Endothelial cell of umbilical vein (primary cell): ENCODE results near the gene MAT2B. TPM values are rescaled to one million over a fixed set of nuclear protein-coding genes. Genes with fewer than 3 reads are reported as not detected.
A peak's percentile ranks its signal among the peaks of the same experiment; 100 is the strongest.

Experiments
- BruUV-seq: library from RNA; stranded (reverse); fragments of 400-500 nt; replicated peaks from 2 replicates; lab custom pipeline; 2021; lab: Mats Ljungman, UMichigan
- CTCF ChIA-PET: fragments of 300-600, 350-600 bp; sonication (Branson Sonifier 250); formaldehyde crosslinking; loops from one replicate; lab custom pipeline; 2021; ENCODE audit warnings: antibody characterized with exemption, inconsistent platforms; lab: Charles Lee
- POLR2A ChIA-PET: fragments of 300-600, 350-600 bp; sonication (Branson Sonifier 250); formaldehyde crosslinking; loops from one replicate; lab custom pipeline; 2021; ENCODE audit warnings: antibody characterized with exemption, inconsistent platforms; lab: Charles Lee
- DNase-seq: peaks from one replicate; pipeline ENCODE4 v3.0.0-alpha.2; 2011; ENCODE audit warnings: low read depth, low spot score
- FAIRE-seq: peaks from 2 replicates; lab custom pipeline; 2011; peaks lifted over from hg19 to GRCh38; lab: Jason Lieb, UNC
- H2AFZ ChIP-seq: 2 replicates; pipeline ENCODE4 v1.6.0; 2012; ENCODE audit warnings: low read depth, low read length, control low read depth, inconsistent platforms
- H3K27ac ChIP-seq: 2 replicates; pipeline ENCODE4 v1.5.1; 2011; ENCODE audit warnings: low read depth, mild to moderate bottlenecking, control low read depth, low read length, moderate library complexity; ENCODE audit not compliant: insufficient read depth
- H3K27me3 ChIP-seq, 2 experiments: 2 replicates each; pipeline versions ENCODE4 v1.6.0 to v1.6.1; 2011; ENCODE audit warnings: low read length in 2 of 2, mixed read lengths in 1 of 2; ENCODE audit not compliant: control insufficient read depth in 2 of 2, insufficient read depth in 2 of 2
- H3K36me3 ChIP-seq, 2 experiments: 2 replicates in 1 of 2; 3 replicates in 1 of 2; pipeline ENCODE4 v1.5.1; 2011; ENCODE audit warnings: low read length in 2 of 2, mild to moderate bottlenecking in 1 of 2, moderate library complexity in 1 of 2; ENCODE audit not compliant: control insufficient read depth in 2 of 2, insufficient read depth in 2 of 2; ENCODE audit errors: extremely low read depth in 1 of 2
- H3K4me1 ChIP-seq: 3 replicates; pipeline ENCODE4 v1.5.1; 2011; ENCODE audit warnings: mild to moderate bottlenecking, low read length; ENCODE audit not compliant: control insufficient read depth, insufficient read depth; ENCODE audit errors: extremely low read depth
- H3K4me2 ChIP-seq: 2 replicates; pipeline ENCODE4 v1.6.1; 2011; ENCODE audit warnings: low read length, control low read depth, mixed read lengths; ENCODE audit not compliant: insufficient read depth
- H3K4me3 ChIP-seq, 3 experiments: fragments of 200-600 bp in 1 of 3; sonication (generic), shearing (Covaris generic) in 1 of 3; replicated peaks in 1 of 3; 2 replicates each; pipeline ENCODE4 v1.5.1; 2011 to 2016; ENCODE audit warnings: control low read depth in 3 of 3, low read length in 3 of 3, mild to moderate bottlenecking in 2 of 3, inconsistent platforms in 1 of 3, low read depth in 1 of 3, moderate library complexity in 1 of 3; ENCODE audit not compliant: insufficient read depth in 1 of 3
- H3K79me2 ChIP-seq: 2 replicates; pipeline ENCODE4 v1.6.0; 2012; ENCODE audit warnings: low read length, inconsistent platforms; ENCODE audit not compliant: control insufficient read depth, insufficient read depth
- H3K9ac ChIP-seq: replicated peaks from 2 replicates; pipeline ENCODE3; 2011; ENCODE audit warnings: low read length, control low read depth; ENCODE audit not compliant: insufficient read depth; ENCODE audit errors: extremely low read depth
- H3K9me1 ChIP-seq: replicated peaks from 3 replicates; pipeline ENCODE4 v1.6.0; 2011; ENCODE audit warnings: mild to moderate bottlenecking, low read length; ENCODE audit not compliant: control insufficient read depth, insufficient read depth; ENCODE audit errors: extremely low read depth
- H3K9me3 ChIP-seq: replicated peaks from 2 replicates; pipeline ENCODE4 v1.5.1; 2012; ENCODE audit warnings: low read length, inconsistent platforms; ENCODE audit not compliant: control insufficient read depth, insufficient read depth
- H4K20me1 ChIP-seq: replicated peaks from 2 replicates; pipeline ENCODE3; 2011; ENCODE audit warnings: mild to moderate bottlenecking, low read length; ENCODE audit not compliant: control insufficient read depth, insufficient read depth; ENCODE audit errors: extremely low read depth
- CTCF ChIP-seq, 2 donors: IDR thresholded peaks; 1 replicate in 1 of 2; 2 replicates in 1 of 2; pipeline ENCODE4 v1.5.1; 2011; ENCODE audit warnings: low read length in 2 of 2, mild to moderate bottlenecking in 2 of 2, moderate library complexity in 2 of 2, control low read depth in 1 of 2, inconsistent platforms in 1 of 2, low read depth in 1 of 2; ENCODE audit not compliant: insufficient read depth in 1 of 2; ENCODE audit errors: extremely low read depth in 1 of 2
- EZH2 ChIP-seq: IDR thresholded peaks from 2 replicates; pipeline ENCODE4 v1.6.1; 2012; ENCODE audit warnings: borderline replicate concordance, low read depth, mild to moderate bottlenecking, moderate library complexity, low read length, inconsistent platforms; ENCODE audit not compliant: severe bottlenecking
- FOS ChIP-seq: IDR thresholded peaks from 2 replicates; pipeline ENCODE4 v1.6.1; 2011; ENCODE audit warnings: mild to moderate bottlenecking, low read length, moderate library complexity, borderline replicate concordance; ENCODE audit not compliant: insufficient read depth
- GATA2 ChIP-seq: IDR thresholded peaks from 2 replicates; pipeline ENCODE4 v1.7.0; 2011; ENCODE audit warnings: low read depth, mild to moderate bottlenecking, moderate library complexity, mixed read lengths, low read length; ENCODE audit not compliant: insufficient read length, insufficient read depth
- JUN ChIP-seq: IDR thresholded peaks from 2 replicates; pipeline ENCODE4 v1.6.1; 2011; ENCODE audit warnings: borderline replicate concordance, low read depth; ENCODE audit not compliant: insufficient read length, insufficient read depth
- POLR2A ChIP-seq: IDR thresholded peaks from 2 replicates; pipeline ENCODE4 v1.6.1; 2012; ENCODE audit warnings: low read depth, mild to moderate bottlenecking, control low read depth, low read length
- POLR2AphosphoS5 ChIP-seq: IDR thresholded peaks from 2 replicates; pipeline ENCODE4 v1.6.1; 2012; ENCODE audit warnings: low read depth, mild to moderate bottlenecking, control low read depth, low read length, moderate library complexity; ENCODE audit not compliant: insufficient read depth
- dilution Hi-C: fragments of 300-500 bp; cut with MboI; formaldehyde crosslinking; loops from one replicate; pipeline ENCODE4 v1.15.0; 2019; ENCODE audit warnings: low sequenced_read_pairs; ENCODE audit not compliant: extremely low pct_ligation_motif_present
- intact Hi-C: fragments of 100-400 bp; cut with micrococcal nuclease; formaldehyde crosslinking; loops from one replicate; pipeline ENCODE4 v1.10.0; 2022
- polyA plus RNA-seq, 4 experiments: library from polyadenylated mRNA; depleted of rRNA in 3 of 4; stranded (reverse) in 3 of 4; unstranded in 1 of 4; fragments of >200 nt; gene quantifications; 2 replicates each; pipeline versions ENCODE4 v1.2.1 to v1.2.3, GENCODE V29; 2011 to 2012; ENCODE audit warnings: missing spikeins in 1 of 4
- total RNA-seq: library from RNA; stranded (reverse); gene quantifications from 2 replicates; pipeline ENCODE4 v1.2.3, GENCODE V29; 2021
- TF ChIP-seq, protein P1 (sequence below): IDR thresholded peaks from 2 replicates; pipeline ENCODE4 v1.6.1; 2011; ENCODE audit not compliant: insufficient read depth, insufficient read length

Gene MAT2B
- total and polyA plus RNA-seq, 2 donors (not counting 3 experiments of a cell fraction or from before 2014, with no cell fraction given) = 41.5 to 101 TPM

- H3K4me2 ChIP-seq = peak overlapping the region; percentile 84
- peak overlapping the region; percentile 97 for H2AFZ ChIP-seq
- peak; percentile 80 for DNase-seq
Observed at GRCh38 chr5:163566678-163567077, 61.3 kb downstream of the MAT2B start.

More at GRCh38 chr5:163566678-163567077, 61.3 kb downstream of the MAT2B start:
- H3K36me3 ChIP-seq = no peaks in the 10 kb centered on the region
- POLR2A ChIA-PET = no interaction called here
- CTCF ChIA-PET = interaction anchor here (0.5 to 12.3 kb wide), 6 partner anchors 128 to 937 kb away, joined by 3 to 182 read pairs (median 30); no protein-coding TSS in a partner anchor
- peak overlapping the region; percentile 72 for H3K9ac ChIP-seq
- H3K4me1 ChIP-seq = peaks cover 58% of the 10 kb centered on the region
- H3K9me1 ChIP-seq = no peaks in the 10 kb centered on the region
- TF ChIP-seq CTCF (IDR thresholded peaks at IDR 0.05; ENCODE audit: extremely low read depth in 1 of 2, insufficient read depth in 1 of 2, low read depth in 1 of 2, low read length in 2 of 2) (no peak), POLR2AphosphoS5 (peak; percentile 13), GATA2 (peak; percentile 78), JUN (no peak), EZH2 (no peak), FOS (peak; percentile 42), POLR2A (peak; percentile 54)
- TF ChIP-seq, protein P1, sequence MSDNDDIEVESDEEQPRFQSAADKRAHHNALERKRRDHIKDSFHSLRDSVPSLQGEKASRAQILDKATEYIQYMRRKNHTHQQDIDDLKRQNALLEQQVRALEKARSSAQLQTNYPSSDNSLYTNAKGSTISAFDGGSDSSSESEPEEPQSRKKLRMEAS = no peak
- peak; percentile 74 for FAIRE-seq
- H3K4me3 ChIP-seq = peak overlapping the region in 1 of 3 experiments; percentile 69
- H3K27ac ChIP-seq = peak overlapping the region; percentile 80
- no TSS peak for BruUV-seq
- H3K79me2 ChIP-seq = no peaks in the 10 kb centered on the region
- no peaks in the 10 kb centered on the region for H3K9me3 ChIP-seq
- H3K27me3 ChIP-seq = no peaks in the 10 kb centered on the region
- no peaks in the 10 kb centered on the region for H4K20me1 ChIP-seq
- intact Hi-C loops = loop anchor here (1.0 to 10.0 kb wide), 8 partner anchors 62 to 1888 kb away; partner anchors contain the start of gene MAT2B
- dilution Hi-C loops = no loop called here
